Pons (tissue), 1 donor: Measurements from ENCODE around the gene SPINK9.

Experiments used
- DNase-seq: peaks from one replicate; pipeline ENCODE4 v3.0.0-alpha.2; 2016; ENCODE audit warnings: low spot score

The SPINK9 gene

GRCh38 chr5:148368299-148368698 is 32.9 kb downstream of the SPINK9 start:
- no peak for DNase-seq

GRCh38 chr5:148372166-148372725 is 36.9 kb downstream of the SPINK9 start:
- no peak for DNase-seq

GRCh38 chr5:148372893-148373292 is 37.5 kb downstream of the SPINK9 start:
- no peak for DNase-seq

DNA sequence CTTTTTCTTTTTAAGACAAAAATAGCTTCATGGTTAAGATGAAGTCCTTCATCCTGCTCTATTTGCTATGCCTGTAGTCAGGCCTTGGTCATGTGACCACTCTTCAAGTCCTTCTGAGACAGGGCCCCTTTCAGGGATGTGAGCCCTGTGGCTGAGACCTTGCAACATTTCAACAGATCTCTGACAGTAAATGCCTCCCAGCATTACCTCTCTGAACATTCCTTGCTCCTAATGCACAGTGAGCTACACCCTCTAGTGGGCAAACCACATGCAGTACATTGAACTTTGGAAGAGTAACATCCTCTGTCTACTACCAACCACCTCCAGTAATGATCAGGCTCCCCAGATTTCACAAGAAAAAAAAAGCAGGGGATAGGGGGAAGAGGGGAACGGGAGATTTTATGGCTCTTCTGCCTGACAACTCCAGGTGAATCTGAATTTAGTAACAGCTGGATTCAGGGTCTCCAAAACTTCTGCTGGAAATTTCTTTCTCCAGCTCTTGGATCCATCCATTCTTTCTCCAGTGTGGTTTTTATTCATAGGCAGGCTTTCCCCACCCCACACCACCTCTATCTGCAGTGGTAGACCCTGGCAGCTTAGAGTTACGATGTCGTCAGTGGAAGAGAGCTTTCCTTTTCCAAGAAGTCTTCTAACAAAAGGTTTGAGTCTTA is 39.5 kb downstream of the SPINK9 start:
- DNase-seq: peak; percentile 68

DNA sequence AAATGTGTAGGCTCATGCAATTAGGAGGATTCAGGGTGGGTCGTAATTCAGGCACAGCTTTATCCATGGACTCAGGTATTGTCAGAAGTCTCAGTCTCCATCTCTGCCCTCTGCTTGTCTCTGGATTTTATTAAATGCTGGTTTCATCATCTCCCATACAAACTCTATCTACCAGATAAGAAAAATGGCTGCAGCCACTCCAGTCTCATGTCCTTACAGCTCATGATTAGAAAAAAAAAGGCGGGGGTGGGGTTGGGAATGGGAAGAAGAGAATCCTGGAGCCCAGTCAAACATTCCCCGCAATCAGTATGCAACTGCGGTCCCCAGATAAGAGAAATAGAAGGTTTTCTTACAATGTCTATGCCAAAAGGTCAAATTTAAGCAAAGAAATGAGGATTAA is 40.8 kb downstream of the SPINK9 start:
- DNase-seq: no peak

DNA sequence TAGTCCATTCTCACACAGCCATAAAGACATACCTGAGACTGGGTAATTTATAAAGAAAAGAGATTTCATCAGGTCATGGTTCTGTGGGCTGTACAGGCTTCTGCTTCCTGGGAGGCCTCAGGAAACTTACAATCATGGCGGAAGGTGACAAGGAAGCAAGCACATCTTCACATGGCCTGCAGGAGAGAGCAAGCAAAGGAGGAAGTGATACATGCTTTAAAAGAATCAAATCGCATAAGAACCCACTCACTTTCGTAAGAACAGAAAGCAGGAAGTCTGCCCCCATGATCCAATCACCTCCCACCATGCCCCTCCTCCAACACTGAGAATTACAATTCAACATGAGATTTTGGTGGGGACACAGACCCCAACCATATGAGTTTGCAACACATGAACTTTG is 43.3 kb downstream of the SPINK9 start:
- no peak for DNase-seq

DNA sequence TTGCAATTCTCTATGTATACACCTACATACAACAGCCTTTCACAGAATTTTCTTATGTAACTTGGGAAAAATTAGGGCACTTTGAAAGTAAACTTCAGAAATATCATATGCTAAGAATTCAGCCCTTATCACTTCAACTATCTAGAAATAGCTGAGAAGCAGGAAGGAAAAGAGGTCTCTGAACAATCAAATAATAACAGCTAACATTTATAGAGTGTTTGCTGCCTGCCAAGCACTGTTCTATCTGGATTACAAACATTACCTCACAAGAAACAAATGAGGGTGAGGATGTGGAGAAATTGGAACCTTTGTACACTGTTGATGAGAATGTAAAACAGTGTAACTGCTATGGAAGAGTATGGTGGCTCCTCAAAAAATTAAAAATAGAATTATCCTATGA is 44.0 kb downstream of the SPINK9 start:
- DNase-seq: no peak

GRCh38 chr5:148381906-148382305 is 46.5 kb downstream of the SPINK9 start:
- no peak for DNase-seq

- DNase-seq: peak; percentile 45
Observed at GRCh38 chr5:148382961-148383360, 47.6 kb downstream of the SPINK9 start.

- DNase-seq: peak; percentile 96
Observed at GRCh38 chr5:148383564-148384379, 48.4 kb downstream of the SPINK9 start, which contains the start of gene FBXO38. FBXO38 (plus strand) TSS chr5:148383958; CDS start chr5:148394777, 10,819 bp downstream.

GRCh38 chr5:148384380-148384737 is 49.0 kb downstream of the SPINK9 start:
- peak; percentile 11 for DNase-seq

GRCh38 chr5:148385094-148385493 is 49.7 kb downstream of the SPINK9 start:
- DNase-seq: no peak

DNA sequence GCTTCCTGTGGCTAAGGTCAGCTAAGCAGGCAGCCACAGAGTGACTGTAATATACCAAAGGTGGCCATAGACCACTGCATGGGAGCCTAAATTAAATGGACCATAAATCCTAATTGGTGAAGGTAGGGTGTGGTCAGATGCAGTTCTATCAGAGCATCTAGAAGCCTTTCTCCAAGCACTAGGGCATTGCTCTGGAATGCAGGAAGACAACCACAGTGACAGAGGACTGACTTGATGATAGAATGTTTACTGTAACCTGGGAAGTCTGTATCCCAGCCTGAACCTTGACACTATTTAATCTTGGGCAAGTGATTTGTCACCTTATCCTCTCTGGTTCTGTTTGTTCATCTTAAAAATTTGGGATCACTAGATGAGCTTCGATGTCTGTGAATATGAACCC is 50.7 kb downstream of the SPINK9 start:
- DNase-seq: no peak

DNA sequence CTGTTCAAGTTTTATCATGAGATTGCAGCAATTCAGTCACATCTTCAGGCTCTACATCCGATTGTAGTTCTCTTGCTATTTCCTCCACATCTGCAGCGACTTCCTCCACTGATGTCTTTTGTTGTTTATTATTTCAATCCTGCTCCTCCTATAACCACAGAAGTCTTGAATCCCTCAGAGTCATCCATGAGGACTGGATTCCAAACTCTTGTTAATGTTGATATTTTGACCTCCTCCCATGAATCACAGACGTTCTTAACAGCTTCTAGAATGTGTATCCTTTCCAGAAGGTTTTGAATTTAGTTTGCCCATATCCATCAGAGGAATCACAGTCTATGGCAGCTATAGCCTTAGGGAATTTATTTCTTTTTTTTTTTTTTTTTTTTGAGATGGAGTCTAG is 52.0 kb downstream of the SPINK9 start:
- no peak for DNase-seq

DNA sequence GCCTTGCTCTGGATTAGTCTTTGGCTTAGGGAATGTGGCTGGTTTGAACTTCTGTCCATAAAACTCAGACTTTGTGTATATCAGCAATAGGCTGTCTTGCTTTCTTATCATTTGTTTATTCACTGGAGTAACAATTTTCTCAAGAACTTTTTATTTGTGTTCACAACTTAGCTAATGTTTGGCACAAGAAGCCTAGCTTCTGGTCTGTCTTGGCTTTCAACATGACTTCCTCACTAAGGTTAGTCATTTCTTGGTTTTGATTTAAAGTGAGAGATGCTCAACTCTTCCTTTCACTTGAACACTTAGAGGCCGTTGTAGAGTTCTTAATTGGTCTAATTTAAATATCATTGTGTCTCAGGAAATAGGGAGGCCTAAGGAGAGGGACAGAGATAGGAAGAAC is 53.3 kb downstream of the SPINK9 start:
- no peak for DNase-seq
